ENCODE data around the gene APOBEC3H.
A peak's percentile ranks its signal among the peaks of the same experiment; 100 is the strongest.
"Not testable (repeated sequence)": the region's sequence is repeated elsewhere in the genome, so short reads cannot be mapped to it uniquely, and the experiment has no call there.

Gene APOBEC3H

GRCh38 chr22:39072581-39072981, 24.5 kb upstream of the APOBEC3H start:
- H3K79me1 ChIP-seq (ENCODE audit: low read length); H4K8ac ChIP-seq (ENCODE audit: low read depth, low read length); H3K36me3 ChIP-seq (ENCODE audit: control insufficient read depth, insufficient read depth, low read length); H3K4ac ChIP-seq (ENCODE audit: low read depth, low read length); H4K5ac ChIP-seq (ENCODE audit: low read length); H3K4me2 ChIP-seq (ENCODE audit: low read length); H3K79me2 ChIP-seq (ENCODE audit: control insufficient read depth, insufficient read depth, low read length); H3K9ac ChIP-seq (ENCODE audit: low read length); H3K23ac ChIP-seq (ENCODE audit: low read length); H3K4me1 ChIP-seq (ENCODE audit: control insufficient read depth, low read depth, low read length); H3K27ac ChIP-seq (ENCODE audit: low read depth, low read length); H3K27me3 ChIP-seq (ENCODE audit: insufficient read depth, low read length, poor library complexity); DNase-seq; H2BK5ac ChIP-seq (ENCODE audit: low read length); H2BK120ac ChIP-seq (ENCODE audit: low read depth, low read length); H2AK5ac ChIP-seq (ENCODE audit: low read length); H2BK15ac ChIP-seq (replicated peaks; ENCODE audit: low read depth); H3K56ac ChIP-seq (ENCODE audit: low read length); H3K18ac ChIP-seq (ENCODE audit: low read length); H3K4me3 ChIP-seq (ENCODE audit: low read length): not testable (repeated sequence)
- WGBS (ENCODE audit: extremely low coverage, insufficient coverage, low lambda C conversion rate), result no CpG with 5 or more reads among the region's 7 CpGs

GRCh38 chr22:39073981-39074380, 23.1 kb upstream of the APOBEC3H start:
- Histone ChIP-seq H3K23ac (ENCODE audit: low read length) (no peak overlapping the region), H4K8ac (ENCODE audit: low read depth, low read length) (no peak overlapping the region), H2AK5ac (ENCODE audit: low read length) (no peak overlapping the region), H3K18ac (ENCODE audit: low read length) (no peak overlapping the region), H3K36me3 (ENCODE audit: control insufficient read depth, insufficient read depth, low read length) (no peaks in the 10 kb centered on the region), H2BK15ac (replicated peaks; ENCODE audit: low read depth) (no peak overlapping the region), H3K9ac (ENCODE audit: low read length) (no peak overlapping the region), H3K79me2 (ENCODE audit: control insufficient read depth, insufficient read depth, low read length) (no peaks in the 10 kb centered on the region), H2BK120ac (ENCODE audit: low read depth, low read length) (no peak overlapping the region), H3K4me3 (ENCODE audit: low read length) (no peak overlapping the region), H3K27me3 (ENCODE audit: insufficient read depth, low read length, poor library complexity) (no peaks in the 10 kb centered on the region), H3K4me1 (ENCODE audit: control insufficient read depth, low read depth, low read length) (no peaks in the 10 kb centered on the region), H3K4ac (ENCODE audit: low read depth, low read length) (no peak overlapping the region), H3K56ac (ENCODE audit: low read length) (no peak overlapping the region), H3K79me1 (ENCODE audit: low read length) (peaks cover 1% of the 10 kb centered on the region), H3K27ac (ENCODE audit: low read depth, low read length) (no peak overlapping the region), H4K5ac (ENCODE audit: low read length) (no peak overlapping the region), H2BK5ac (ENCODE audit: low read length) (no peak overlapping the region), H3K4me2 (ENCODE audit: low read length) (no peak overlapping the region)
- DNase-seq, result no peak
- no CpG with 5 or more reads among the region's 2 CpGs for WGBS (ENCODE audit: extremely low coverage, insufficient coverage, low lambda C conversion rate)

- H3K27me3 ChIP-seq (ENCODE audit: insufficient read depth, low read length, poor library complexity); DNase-seq; H3K23ac ChIP-seq (ENCODE audit: low read length); H2BK15ac ChIP-seq (replicated peaks; ENCODE audit: low read depth); H3K4me1 ChIP-seq (ENCODE audit: control insufficient read depth, low read depth, low read length); H2AK5ac ChIP-seq (ENCODE audit: low read length); H3K18ac ChIP-seq (ENCODE audit: low read length); H3K79me1 ChIP-seq (ENCODE audit: low read length); H3K79me2 ChIP-seq (ENCODE audit: control insufficient read depth, insufficient read depth, low read length); H4K8ac ChIP-seq (ENCODE audit: low read depth, low read length); H3K36me3 ChIP-seq (ENCODE audit: control insufficient read depth, insufficient read depth, low read length); H3K9ac ChIP-seq (ENCODE audit: low read length); H3K4me3 ChIP-seq (ENCODE audit: low read length); H3K4me2 ChIP-seq (ENCODE audit: low read length); H3K4ac ChIP-seq (ENCODE audit: low read depth, low read length); H2BK120ac ChIP-seq (ENCODE audit: low read depth, low read length); H4K5ac ChIP-seq (ENCODE audit: low read length); H2BK5ac ChIP-seq (ENCODE audit: low read length): not testable (repeated sequence)
- Histone ChIP-seq H3K27ac (ENCODE audit: low read depth, low read length) (peak overlapping the region; percentile 66), H3K56ac (ENCODE audit: low read length) (peak overlapping the region; percentile 67)
- no CpG with 5 or more reads among the region's 24 CpGs for WGBS (ENCODE audit: extremely low coverage, insufficient coverage, low lambda C conversion rate)
These were observed 20.7 kb upstream of the APOBEC3H start for GRCh38 chr22:39076155-39077025.

GRCh38 chr22:39077026-39077840, 19.8 kb upstream of the APOBEC3H start, which contains the start of gene APOBEC3G:
Gene APOBEC3G (plus strand): TSS chr22:39077275. CDS start chr22:39077362, 87 bp downstream.
- H3K79me2 ChIP-seq (ENCODE audit: control insufficient read depth, insufficient read depth, low read length); H3K4me1 ChIP-seq (ENCODE audit: control insufficient read depth, low read depth, low read length); H3K23ac ChIP-seq (ENCODE audit: low read length); H2AK5ac ChIP-seq (ENCODE audit: low read length); H4K5ac ChIP-seq (ENCODE audit: low read length); H3K79me1 ChIP-seq (ENCODE audit: low read length); H3K36me3 ChIP-seq (ENCODE audit: control insufficient read depth, insufficient read depth, low read length); H2BK15ac ChIP-seq (replicated peaks; ENCODE audit: low read depth); H3K27me3 ChIP-seq (ENCODE audit: insufficient read depth, low read length, poor library complexity): not testable (repeated sequence)
- Histone ChIP-seq H4K8ac (ENCODE audit: low read depth, low read length) (peak within 1 kb of the TSS; percentile 83), H3K18ac (ENCODE audit: low read length) (peak within 1 kb of the TSS; percentile 86), H2BK120ac (ENCODE audit: low read depth, low read length) (peak within 1 kb of the TSS; percentile 95), H3K9ac (ENCODE audit: low read length) (peak within 1 kb of the TSS; percentile 62), H3K27ac (ENCODE audit: low read depth, low read length) (peak within 1 kb of the TSS; percentile 94), H3K4ac (ENCODE audit: low read depth, low read length) (peak within 1 kb of the TSS; percentile 92), H3K56ac (ENCODE audit: low read length) (peak within 1 kb of the TSS; percentile 90), H3K4me3 (ENCODE audit: low read length) (peak within 1 kb of the TSS; percentile 10), H2BK5ac (ENCODE audit: low read length) (peak within 1 kb of the TSS; percentile 92), H3K4me2 (ENCODE audit: low read length) (peak within 1 kb of the TSS; percentile 14)
- peak; percentile 91 for DNase-seq
- no CpG with 5 or more reads among the region's 17 CpGs for WGBS (ENCODE audit: extremely low coverage, insufficient coverage, low lambda C conversion rate)

- not testable (repeated sequence) for H3K4me3 ChIP-seq (ENCODE audit: low read length); H3K79me1 ChIP-seq (ENCODE audit: low read length); H2BK5ac ChIP-seq (ENCODE audit: low read length); H2AK5ac ChIP-seq (ENCODE audit: low read length); H3K23ac ChIP-seq (ENCODE audit: low read length); H3K27me3 ChIP-seq (ENCODE audit: insufficient read depth, low read length, poor library complexity); H3K4me1 ChIP-seq (ENCODE audit: control insufficient read depth, low read depth, low read length); H2BK120ac ChIP-seq (ENCODE audit: low read depth, low read length); H3K79me2 ChIP-seq (ENCODE audit: control insufficient read depth, insufficient read depth, low read length); H4K5ac ChIP-seq (ENCODE audit: low read length); DNase-seq; H3K36me3 ChIP-seq (ENCODE audit: control insufficient read depth, insufficient read depth, low read length); H2BK15ac ChIP-seq (replicated peaks; ENCODE audit: low read depth); H4K8ac ChIP-seq (ENCODE audit: low read depth, low read length)
- H3K4ac ChIP-seq (ENCODE audit: low read depth, low read length), result peak overlapping the region; percentile 92
- WGBS (ENCODE audit: extremely low coverage, insufficient coverage, low lambda C conversion rate), result no CpG with 5 or more reads among the region's 12 CpGs
- peak overlapping the region; percentile 62 for H3K9ac ChIP-seq (ENCODE audit: low read length)
- peak overlapping the region; percentile 90 for H3K56ac ChIP-seq (ENCODE audit: low read length)
- peak overlapping the region; percentile 75 for H3K18ac ChIP-seq (ENCODE audit: low read length)
- peak overlapping the region; percentile 14 for H3K4me2 ChIP-seq (ENCODE audit: low read length)
- peak overlapping the region; percentile 94 for H3K27ac ChIP-seq (ENCODE audit: low read depth, low read length)
These were observed 19.1 kb upstream of the APOBEC3H start for GRCh38 chr22:39077912-39078311.

All from mesendoderm (in vitro differentiated cells).